ENCODE results near the gene PKN2.
"Not testable (repeated sequence)": the region's sequence is repeated elsewhere in the genome, so short reads cannot be mapped to it uniquely, and the experiment has no call there.

The PKN2 gene

DNA sequence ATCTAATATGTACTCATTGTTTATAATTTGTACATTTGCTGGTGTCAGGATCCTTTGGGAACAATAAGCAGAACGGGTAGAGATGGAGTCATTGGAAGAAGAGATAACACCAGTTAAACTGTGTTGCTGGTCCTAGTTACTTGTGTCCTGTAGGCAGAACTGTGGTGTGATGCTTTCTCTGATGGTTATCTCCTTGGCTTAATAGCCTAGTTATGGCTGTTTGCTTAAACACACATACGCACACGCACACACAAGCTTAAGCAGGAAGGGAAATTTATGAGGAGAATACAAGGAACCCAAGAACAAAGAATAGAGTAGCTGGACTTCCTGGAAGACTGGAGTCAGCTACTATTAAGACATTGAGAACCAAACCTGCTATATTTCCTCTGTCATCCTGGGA lies 5.7 kb upstream of the PKN2 start:
- DNase-seq (ENCODE audit: low read depth, low spot score): no peak

DNA sequence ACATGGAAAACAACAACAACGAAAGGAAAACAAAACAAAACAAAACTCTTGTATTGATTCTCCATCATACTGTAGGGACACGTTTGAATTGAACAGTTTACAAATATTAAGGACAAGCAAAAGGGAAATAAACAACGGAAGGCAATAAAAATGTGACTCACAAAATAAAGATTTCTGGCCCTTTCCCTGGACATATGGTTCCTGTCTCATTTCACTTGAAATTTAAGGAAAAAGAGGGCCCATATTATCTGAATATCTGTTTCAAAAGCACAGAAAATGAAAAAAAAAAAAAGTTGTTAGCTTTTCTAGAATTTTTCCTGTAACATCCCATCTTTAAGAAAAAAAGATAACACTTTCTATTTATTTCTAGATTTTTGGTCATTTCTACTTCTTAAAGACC lies 3.6 kb upstream of the PKN2 start:
- DNase-seq (ENCODE audit: low read depth, low spot score): no peak

- no peak for DNase-seq (ENCODE audit: low read depth, low spot score)
Measured at GRCh38 chr1:88680911-88681622, 3.0 kb upstream of the PKN2 start.

DNA sequence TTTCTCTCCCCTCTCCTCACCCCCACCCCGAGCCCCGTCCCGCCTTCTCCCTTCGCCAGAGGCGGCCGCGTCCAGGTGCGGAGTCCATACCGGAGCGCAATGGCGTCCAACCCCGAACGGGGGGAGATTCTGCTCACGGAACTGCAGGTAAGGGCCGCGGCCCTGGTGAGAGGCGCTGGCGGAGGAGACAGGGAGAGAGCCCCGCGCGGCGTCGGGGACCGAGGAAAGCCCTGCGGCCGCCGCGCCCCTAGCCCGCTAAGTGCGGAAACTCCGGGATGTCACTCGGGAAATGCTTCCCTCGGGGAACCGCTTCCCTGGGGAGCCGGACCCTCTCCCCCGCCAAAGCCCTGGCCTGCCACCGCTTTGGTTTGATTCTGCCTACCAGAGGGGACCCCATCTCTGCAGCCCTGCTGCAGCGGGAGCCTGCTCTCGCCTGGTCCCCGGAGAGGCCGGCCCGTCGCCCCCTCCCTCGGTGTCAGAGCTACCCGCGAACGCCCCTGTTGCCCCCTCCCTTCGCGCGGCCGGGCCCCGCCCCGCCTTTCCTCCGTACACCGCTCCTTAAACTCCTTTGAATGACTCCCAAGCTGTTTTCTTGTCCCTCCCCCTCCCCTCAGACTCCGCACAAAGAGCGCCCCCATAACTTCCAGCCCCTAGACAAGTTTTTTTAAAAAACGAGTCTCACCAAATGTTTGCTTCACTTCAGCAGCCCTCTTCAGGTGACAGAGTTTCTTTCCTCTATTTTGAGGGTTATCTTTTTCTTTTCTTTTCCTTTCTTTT lies 597 bp downstream of the PKN2 start:
- no peak for DNase-seq (ENCODE audit: low read depth, low spot score)

GRCh38 chr1:88685259-88685620 lies 1.2 kb downstream of the PKN2 start:
- DNase-seq (ENCODE audit: low read depth, low spot score): no peak

DNA sequence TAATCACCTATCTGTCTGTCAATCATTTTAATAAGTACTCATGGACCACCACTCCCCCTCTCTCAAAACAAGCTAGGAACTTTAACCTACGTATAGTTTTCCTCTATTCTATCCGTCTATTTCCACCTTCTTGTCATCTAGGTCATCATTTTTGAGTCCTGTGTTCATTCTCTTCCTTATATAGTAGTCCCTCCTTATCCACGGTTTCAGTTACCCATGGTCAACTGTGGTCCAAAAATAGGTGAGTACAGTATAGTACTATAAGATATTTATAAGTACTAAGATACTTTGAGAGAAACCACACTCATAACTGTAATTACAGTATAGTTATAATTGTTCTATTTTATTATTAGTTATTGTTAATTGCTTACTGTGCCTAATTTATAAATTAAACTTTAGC lies 7.5 kb downstream of the PKN2 start:
- no peak for DNase-seq (ENCODE audit: low read depth, low spot score)

DNA sequence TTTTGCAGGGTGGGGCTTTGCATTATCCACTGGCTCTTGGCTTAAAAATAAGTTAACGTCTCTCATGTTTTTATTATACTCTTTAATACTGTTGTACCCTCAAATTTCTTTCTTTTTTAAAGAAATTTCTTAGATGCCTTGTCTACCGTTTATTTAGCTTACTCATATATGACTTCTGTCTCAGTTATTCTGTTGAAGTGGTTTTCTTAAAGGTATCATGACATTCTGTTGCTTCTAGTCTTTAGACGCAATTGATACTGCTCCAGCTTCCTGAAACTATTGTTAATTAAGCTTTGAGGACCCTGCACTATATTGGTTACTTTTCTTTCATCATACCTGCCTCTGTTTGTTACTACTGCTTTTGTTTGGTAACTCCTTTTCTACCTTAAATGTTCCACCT lies 11.7 kb downstream of the PKN2 start:
- no peak for DNase-seq (ENCODE audit: low read depth, low spot score)

DNA sequence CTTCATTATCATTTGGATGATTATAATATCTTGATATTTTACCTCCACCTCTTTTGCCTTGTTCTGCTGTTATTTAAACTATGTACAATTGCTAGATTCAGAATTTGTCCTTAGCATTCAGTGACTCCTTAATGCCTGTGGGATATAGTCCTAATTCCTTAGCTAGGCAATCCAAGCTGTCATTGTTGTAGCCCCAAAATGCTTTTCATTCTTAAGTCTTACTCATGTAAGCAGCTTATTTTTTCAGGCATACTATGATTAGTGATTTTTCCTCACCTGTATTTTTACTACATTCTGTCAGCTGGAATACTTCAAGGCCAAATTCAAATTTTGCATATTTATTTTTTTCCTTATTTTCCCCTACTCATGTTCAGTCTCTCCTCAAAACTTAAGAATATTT lies 13.4 kb downstream of the PKN2 start:
- no peak for DNase-seq (ENCODE audit: low read depth, low spot score)

DNA sequence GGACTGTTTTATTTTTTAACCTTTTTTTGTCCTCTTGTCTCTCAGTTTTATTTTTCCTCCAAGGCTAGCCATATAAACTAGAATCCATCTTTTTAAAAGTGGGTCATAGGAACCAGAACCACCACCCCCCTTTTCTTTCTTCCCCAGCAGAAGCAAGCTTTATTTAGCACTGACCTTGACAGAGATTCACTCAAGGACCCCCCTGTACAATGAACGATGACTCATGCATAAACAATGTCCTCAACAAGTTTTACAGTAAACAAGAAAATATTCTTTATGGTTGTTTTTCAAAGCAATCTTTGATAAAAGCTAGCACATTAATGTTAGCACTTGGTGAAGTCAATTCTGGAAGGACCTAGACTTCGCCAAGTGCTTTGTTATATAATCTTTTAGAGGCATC lies 14.1 kb downstream of the PKN2 start:
- DNase-seq (ENCODE audit: low read depth, low spot score): no peak

GRCh38 chr1:88698764-88699163 lies 14.7 kb downstream of the PKN2 start:
- DNase-seq (ENCODE audit: low read depth, low spot score): no peak

DNA sequence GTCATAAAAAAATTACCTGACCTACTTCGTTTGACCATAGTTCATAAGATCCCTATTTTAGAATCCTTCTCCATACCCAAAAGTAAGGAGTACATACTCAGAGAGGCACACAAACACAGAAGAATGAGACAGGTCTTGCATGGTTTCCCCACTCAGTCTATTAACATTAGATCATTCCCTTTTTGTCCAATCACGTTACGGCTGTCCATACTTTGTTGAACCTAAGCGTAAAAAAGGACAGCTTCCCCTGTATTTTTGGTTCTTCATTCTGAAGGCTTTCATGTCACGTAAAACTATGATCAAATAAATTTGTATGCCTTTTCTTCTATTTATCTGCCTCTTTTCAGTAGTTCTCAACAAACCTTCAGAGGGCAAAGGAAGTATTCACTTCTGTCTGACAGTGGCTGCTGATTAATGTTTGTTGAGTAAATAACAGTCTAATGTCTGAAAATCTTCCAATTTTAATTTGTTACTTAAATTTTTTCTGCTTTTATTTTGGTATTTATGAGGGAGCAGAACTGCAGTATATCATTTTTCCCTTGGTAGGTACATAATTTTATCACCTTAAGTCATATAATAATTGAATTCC lies 16.4 kb downstream of the PKN2 start:
- no peak for DNase-seq (ENCODE audit: low read depth, low spot score)

DNA sequence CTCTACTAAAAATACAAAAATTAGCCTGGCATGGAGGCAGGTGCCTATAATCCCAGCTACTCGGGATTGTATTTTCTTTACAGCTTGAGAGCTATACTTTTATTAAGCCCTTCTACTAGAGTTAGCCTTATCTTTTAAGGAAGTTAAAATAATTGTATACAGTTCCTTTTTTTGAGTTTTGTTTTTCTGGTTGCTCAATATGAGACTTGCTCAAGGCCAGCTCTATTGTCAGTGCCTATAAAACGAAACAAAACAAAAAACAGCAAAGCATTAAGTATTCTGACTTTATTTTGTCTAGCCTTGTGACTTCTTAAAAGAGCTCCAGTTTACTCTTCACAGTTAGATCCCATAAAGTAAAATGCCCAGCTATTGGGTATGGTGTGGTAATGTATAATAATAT lies 17.2 kb downstream of the PKN2 start:
- DNase-seq (ENCODE audit: low read depth, low spot score): no peak

- DNase-seq (ENCODE audit: low read depth, low spot score): not testable (repeated sequence)
Measured at GRCh38 chr1:88701793-88702192, 17.7 kb downstream of the PKN2 start.

GRCh38 chr1:88708011-88708410 lies 23.9 kb downstream of the PKN2 start:
- DNase-seq (ENCODE audit: low read depth, low spot score): no peak

DNA sequence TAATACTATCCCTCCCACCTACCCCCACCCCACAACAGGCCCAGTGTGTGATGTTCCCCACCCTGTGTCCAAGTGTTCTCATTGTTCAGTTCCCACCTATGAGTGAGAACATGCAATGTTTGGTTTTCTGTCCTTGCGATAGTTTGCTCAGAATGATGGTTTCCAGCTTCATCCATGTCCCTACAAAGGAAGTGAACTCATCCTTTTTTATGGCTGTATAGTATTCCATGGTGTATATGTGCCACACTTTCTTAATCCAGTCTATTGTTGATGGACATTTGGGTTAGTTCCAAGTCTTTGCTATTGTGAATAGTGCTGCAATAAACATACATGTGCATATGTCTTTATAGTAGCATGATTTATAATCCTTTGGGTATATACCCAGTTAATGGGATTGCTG lies 28.8 kb downstream of the PKN2 start:
- not testable (repeated sequence) for DNase-seq (ENCODE audit: low read depth, low spot score)

- not testable (repeated sequence) for DNase-seq (ENCODE audit: low read depth, low spot score)
Measured at GRCh38 chr1:88716571-88716970, 32.5 kb downstream of the PKN2 start.

DNA sequence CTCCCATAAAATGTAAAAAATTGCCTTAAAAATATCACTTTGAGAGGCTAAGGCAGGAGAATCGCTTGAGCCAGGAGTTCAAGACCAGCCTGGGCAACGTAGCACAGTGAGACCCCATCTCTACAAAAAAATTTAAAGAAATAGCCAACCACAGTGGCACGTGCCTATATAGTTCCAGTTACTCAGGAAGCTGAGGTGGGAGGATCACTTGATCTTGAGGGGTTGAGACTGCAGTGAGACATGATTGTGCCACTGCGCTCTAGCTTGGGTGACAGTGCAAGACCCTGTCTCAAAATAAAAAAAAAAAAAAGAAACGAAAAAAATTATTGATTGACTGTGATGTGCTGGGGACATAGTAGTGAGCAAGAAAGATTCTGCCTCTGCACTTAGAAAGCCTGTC lies 38.4 kb downstream of the PKN2 start:
- DNase-seq (ENCODE audit: low read depth, low spot score): no peak

- DNase-seq (ENCODE audit: low read depth, low spot score): no peak
Measured at GRCh38 chr1:88726697-88727096, 42.6 kb downstream of the PKN2 start.

DNA sequence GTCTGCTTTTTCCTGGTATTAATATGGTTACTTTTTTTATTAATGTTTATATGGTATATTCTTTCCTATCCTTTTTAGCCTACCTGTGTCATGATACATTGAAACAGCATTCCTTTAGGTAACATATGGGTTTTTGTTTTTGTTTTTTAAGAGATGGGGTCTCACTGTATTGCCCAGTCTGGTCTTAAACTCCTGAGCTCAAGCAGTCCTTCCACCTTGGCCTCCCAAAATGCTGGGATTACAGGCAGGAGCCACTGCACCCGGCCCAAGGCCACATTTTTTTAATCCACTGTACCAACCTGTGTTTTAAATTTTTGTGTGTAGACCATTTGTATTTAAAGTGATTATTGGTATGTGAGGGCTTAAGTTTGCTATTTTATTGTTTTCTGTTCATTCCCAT lies 43.1 kb downstream of the PKN2 start:
- no peak for DNase-seq (ENCODE audit: low read depth, low spot score)

DNA sequence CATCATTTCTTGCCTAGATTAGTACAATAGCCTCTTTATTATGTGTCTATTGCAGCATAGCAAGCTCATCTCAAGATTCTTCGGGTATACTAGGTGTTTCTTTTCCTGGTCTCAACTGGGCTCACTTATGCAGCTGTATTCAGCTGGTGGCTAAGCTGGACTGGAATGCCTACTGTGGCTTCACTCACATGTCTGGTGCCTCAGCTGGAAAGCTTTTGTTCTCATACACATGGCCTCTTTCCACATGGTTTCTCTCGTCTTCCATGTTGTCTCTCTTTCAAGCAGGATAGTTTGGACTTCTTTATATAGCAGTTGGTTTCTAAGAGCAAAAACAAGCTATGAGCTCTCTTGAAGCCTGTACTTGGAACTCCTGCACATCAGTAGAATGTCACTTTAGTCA lies 45.2 kb downstream of the PKN2 start:
- DNase-seq (ENCODE audit: low read depth, low spot score): no peak

DNA sequence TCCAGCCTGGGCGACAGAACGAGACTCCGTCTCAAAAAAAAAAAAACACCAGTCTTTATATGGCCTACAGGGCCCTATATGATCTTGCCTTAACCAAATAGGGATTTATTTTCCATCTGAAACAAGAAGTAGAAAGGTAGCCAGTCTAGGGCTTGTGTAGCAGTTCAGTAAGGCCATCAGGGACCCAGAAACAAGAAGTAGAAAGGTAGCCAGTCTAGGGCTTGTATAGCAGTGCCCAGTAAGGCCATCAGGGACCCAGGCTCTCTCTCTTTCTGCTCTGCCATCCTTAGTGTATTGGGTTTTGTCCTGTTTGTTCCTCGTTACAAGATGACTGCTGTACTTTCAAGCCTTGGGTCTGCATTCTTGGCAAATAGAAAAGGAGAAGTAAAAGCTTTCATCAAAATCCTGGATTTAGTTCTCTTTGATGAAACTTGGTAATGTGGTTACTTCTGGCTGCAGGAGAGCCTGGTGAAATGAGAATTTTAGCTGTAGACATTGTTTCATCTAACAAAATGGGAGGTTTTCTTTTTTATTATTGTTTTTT lies 46.1 kb downstream of the PKN2 start:
- no peak for DNase-seq (ENCODE audit: low read depth, low spot score)

DNA sequence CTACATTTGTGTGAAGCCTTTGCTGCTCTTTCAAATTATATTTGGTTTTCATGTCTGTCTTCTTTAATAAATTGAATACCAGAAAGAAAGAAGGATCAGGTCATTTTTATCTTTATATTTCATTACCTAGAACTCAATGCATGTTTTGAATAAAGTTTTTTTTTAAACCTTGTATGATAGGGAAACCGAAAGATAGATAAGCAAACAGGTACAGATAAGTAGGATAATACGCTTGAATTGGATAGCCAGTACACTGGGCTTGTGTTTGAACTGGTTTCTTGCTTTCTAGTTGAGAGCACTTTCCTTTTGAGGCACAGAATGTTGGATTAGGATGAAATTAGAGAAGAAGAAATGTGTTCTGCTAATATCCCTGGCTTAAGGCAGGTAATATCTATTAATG lies 46.9 kb downstream of the PKN2 start:
- DNase-seq (ENCODE audit: low read depth, low spot score): no peak
